Tibial artery (tissue), 4 donors: ENCODE measurements around the gene SCNN1A.

Experiments used
- DNase-seq, 2 donors: peaks; one replicate each; pipeline ENCODE4 v3.0.0-alpha.2; 2019
- H3K27ac ChIP-seq, 2 donors: fragments of 200-600 bp; sonication (generic) in 1 of 2; 1 replicate in 1 of 2; 2 replicates in 1 of 2; pipeline ENCODE4 v1.5.1; 2018 to 2019; ENCODE audit warnings: mild to moderate bottlenecking in 1 of 2
- H3K27me3 ChIP-seq, 2 donors: fragments of 200-600 bp; sonication (generic) in 1 of 2; one replicate each; pipeline versions ENCODE4 v1.5.1 to v1.6.0; 2016 to 2019
- H3K36me3 ChIP-seq, 3 donors: fragments of 200-600 bp; sonication (generic) in 2 of 3; one replicate each; pipeline ENCODE4 v1.5.1; 2016 to 2019; ENCODE audit warnings: mild to moderate bottlenecking in 2 of 3
- H3K4me1 ChIP-seq, 4 donors: fragments of 200-600 bp; sonication (generic) in 2 of 4; 1 replicate in 3 of 4; 2 replicates in 1 of 4; pipeline ENCODE4 v1.5.1; 2016 to 2019
- H3K4me3 ChIP-seq, 2 donors: fragments of 200-600 bp; sonication (generic) in 1 of 2; 1 replicate in 1 of 2; 2 replicates in 1 of 2; pipeline ENCODE4 v1.5.1; 2018 to 2019; ENCODE audit warnings: mild to moderate bottlenecking in 2 of 2
- H3K9me3 ChIP-seq, 3 donors: fragments of 200-600 bp; sonication (generic) in 1 of 3; one replicate each; pipeline ENCODE4 v1.5.1; 2016 to 2019
- intact Hi-C: fragments of 100-400 bp; cut with DNase I; formaldehyde crosslinking; loops from one replicate; pipeline ENCODE4 v1.15.0; 2023; ENCODE audit warnings: low total_unique reads
- TF ChIP-seq, protein P1 (sequence below), 2 experiments: fragments of 200-600 bp in 1 of 2; fragments of 450-650 bp in 1 of 2; IDR thresholded peaks; one replicate each; pipeline ENCODE4 v1.5.1; 2017 to 2019; ENCODE audit warnings: antibody characterized with exemption in 2 of 2, mild to moderate bottlenecking in 1 of 2, moderate library complexity in 1 of 2

SCNN1A gene

DNA sequence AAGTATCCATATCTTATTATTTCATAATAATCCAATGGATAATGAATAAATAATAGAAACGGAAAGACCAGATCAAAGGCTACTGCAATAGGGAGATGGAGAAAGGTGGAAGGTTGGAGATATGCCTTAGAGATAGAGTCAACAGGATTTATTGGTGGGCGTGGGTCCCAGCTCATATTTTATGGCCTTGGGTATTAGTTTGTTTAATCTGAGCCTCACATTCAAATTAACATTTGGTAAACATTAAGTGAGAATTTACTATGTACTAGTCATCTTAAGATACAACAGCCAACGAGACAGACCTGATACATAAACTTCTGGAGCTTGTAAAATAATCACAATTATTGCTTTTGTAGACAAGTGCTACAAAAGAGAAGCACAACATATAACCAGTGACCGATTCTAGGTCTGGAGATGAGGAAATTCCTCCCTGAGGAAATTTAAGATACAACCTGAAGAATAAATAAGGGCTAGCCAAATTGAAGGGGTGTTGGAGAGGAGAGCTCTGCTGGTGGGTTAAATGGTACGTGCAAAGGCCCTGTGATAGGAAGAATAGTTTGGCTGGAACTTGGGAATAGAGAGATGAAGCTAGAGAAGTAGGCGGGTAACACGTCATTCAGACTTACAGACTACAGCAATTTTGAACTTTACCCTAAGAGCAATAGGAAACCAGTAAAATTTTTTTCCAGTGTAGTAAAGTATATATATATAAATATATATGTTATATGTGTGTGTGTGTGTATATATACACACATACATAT, 24.7 kb upstream of the SCNN1A start:
- Histone ChIP-seq H3K4me3 (no peak overlapping the region), H3K9me3 (no peaks in the 10 kb centered on the region), H3K27me3 (no peaks in the 10 kb centered on the region), H3K36me3 (no peaks in the 10 kb centered on the region), H3K27ac (no peak overlapping the region), H3K4me1 (no peaks in the 10 kb centered on the region)
- intact Hi-C loops: no loop called here
- no peak for DNase-seq
- TF ChIP-seq, protein P1, sequence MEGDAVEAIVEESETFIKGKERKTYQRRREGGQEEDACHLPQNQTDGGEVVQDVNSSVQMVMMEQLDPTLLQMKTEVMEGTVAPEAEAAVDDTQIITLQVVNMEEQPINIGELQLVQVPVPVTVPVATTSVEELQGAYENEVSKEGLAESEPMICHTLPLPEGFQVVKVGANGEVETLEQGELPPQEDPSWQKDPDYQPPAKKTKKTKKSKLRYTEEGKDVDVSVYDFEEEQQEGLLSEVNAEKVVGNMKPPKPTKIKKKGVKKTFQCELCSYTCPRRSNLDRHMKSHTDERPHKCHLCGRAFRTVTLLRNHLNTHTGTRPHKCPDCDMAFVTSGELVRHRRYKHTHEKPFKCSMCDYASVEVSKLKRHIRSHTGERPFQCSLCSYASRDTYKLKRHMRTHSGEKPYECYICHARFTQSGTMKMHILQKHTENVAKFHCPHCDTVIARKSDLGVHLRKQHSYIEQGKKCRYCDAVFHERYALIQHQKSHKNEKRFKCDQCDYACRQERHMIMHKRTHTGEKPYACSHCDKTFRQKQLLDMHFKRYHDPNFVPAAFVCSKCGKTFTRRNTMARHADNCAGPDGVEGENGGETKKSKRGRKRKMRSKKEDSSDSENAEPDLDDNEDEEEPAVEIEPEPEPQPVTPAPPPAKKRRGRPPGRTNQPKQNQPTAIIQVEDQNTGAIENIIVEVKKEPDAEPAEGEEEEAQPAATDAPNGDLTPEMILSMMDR (IDR thresholded peaks at IDR 0.05): no peak

DNA sequence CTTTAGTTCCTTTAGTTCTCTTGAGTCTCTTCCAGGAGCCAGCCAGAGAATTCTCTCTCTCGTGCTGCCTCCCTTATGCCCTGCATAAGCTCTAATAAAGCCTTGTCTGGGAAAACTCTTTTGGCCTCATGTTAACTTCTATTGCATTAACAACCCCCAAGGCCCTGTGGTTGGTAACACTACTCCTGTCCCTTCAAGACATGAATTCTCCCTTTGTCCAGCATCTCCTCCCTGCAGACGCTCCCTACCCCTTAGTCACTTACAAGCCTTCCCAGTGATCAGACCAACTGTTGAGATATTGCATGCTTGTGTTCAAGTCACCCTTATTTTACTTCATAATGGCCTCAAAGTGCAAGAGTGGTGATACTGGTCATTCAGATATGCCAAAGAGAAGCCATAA, 20.7 kb upstream of the SCNN1A start:
- intact Hi-C loops: no loop called here
- no peaks in the 10 kb centered on the region for H3K27me3 ChIP-seq
- no peak for DNase-seq
- H3K27ac ChIP-seq: no peak overlapping the region
- no peak overlapping the region for H3K4me3 ChIP-seq
- TF ChIP-seq, protein P1 (IDR thresholded peaks at IDR 0.05): no peak
- peaks cover 0 to 14% (median 6%) of the 10 kb centered on the region in 4 donors for H3K4me1 ChIP-seq
- H3K36me3 ChIP-seq: peaks cover under 1 to 18% (median 14%) of the 10 kb centered on the region in 3 donors
- H3K9me3 ChIP-seq: no peaks in the 10 kb centered on the region

DNA sequence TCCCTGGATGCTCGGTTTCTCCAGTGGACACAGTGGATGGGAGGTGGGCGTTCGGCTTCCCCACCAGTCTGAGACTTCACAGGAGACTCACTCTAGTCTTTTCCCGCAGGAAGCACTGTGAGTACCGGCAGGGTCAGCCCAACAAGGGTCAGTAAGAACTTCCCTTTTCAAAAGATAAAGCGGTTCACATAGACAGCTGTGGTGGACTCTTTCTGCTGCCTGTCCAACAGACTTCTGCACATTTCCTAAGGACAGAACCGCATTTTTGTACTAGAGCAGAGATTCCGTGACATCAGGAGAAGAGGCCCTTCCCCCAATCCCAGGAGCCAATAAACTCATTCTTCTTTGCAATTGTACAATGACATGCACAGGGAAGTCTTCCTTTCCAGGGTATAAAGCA, 19.0 kb upstream of the SCNN1A start:
- H3K27ac ChIP-seq: no peak overlapping the region
- TF ChIP-seq, protein P1 (IDR thresholded peaks at IDR 0.05): no peak
- DNase-seq: no peak

DNA sequence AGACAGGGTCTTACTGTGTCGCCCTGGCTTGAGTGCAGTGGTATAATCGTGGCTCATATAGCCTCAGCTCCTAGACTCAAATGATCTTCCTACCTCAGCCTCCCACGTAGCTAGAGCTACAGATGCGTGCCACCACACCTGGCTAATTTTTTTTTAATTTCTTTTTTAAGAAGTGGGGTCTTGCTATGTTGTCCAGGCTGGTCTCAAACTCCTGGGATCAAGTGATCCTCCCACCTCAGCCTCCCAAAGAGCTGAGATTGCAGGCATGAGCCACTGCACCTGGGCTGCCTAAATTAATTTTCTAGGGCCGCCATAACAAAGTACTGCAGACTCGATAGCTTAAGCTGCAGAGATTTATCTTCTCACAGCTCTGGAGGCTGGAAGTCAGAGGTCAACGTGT, 17.7 kb upstream of the SCNN1A start:
- Histone ChIP-seq H3K27ac (peak overlapping the region in 1 of 2 donors; percentile 63), H3K4me3 (no peak overlapping the region), H3K9me3 (no peaks in the 10 kb centered on the region), H3K36me3 (peaks cover 20 to 47% (median 41%) of the 10 kb centered on the region in 3 donors), H3K27me3 (no peaks in the 10 kb centered on the region), H3K4me1 (peaks cover 0 to 14% (median 6%) of the 10 kb centered on the region in 4 donors)
- TF ChIP-seq, protein P1 (IDR thresholded peaks at IDR 0.05): no peak
- intact Hi-C loops: no loop called here
- no peak for DNase-seq

More for the DNA sequence above, 19.0 kb upstream of the SCNN1A start:
- Histone ChIP-seq H3K36me3 (peaks cover 7 to 35% (median 28%) of the 10 kb centered on the region in 3 donors), H3K9me3 (no peaks in the 10 kb centered on the region), H3K27me3 (no peaks in the 10 kb centered on the region), H3K4me3 (no peak overlapping the region), H3K4me1 (peaks cover 0 to 14% (median 6%) of the 10 kb centered on the region in 4 donors)
- intact Hi-C loops: no loop called here

DNA sequence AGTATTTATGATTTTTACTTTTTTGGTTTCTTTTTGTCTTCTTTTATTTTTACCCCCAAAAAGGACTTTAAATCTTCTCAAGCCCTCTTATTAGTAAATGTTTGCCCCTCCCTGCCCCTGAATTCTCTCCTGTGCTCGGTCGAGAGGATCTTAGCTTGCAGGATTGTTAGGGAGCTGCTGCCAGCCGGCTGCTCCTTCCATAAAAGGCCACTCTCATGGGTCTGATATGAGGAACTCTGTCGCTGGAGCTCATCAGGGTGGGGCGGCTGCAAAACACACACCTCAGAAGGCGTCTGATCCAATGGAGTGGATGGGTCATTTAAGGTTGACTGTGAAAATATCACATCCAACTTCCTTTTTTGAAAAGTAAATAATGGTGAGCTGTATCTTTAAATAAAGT, 17.1 kb upstream of the SCNN1A start:
- intact Hi-C loops: no loop called here
- no peaks in the 10 kb centered on the region for H3K27me3 ChIP-seq
- H3K4me1 ChIP-seq: peaks cover 0 to 14% (median 6%) of the 10 kb centered on the region in 4 donors
- peaks cover 26 to 54% (median 47%) of the 10 kb centered on the region in 3 donors for H3K36me3 ChIP-seq
- peak overlapping the region; percentile 28 to 63 for H3K27ac ChIP-seq
- H3K9me3 ChIP-seq: no peaks in the 10 kb centered on the region
- no peak overlapping the region for H3K4me3 ChIP-seq
- TF ChIP-seq, protein P1 (IDR thresholded peaks at IDR 0.05): no peak
- no peak for DNase-seq
